Measurements from ENCODE around the gene NDC1. TPM values are rescaled to one million over a fixed set of nuclear protein-coding genes. Genes with fewer than 3 reads are reported as not detected.

Gene NDC1
- total and polyA plus RNA-seq, 11 donors = 1.6 to 9.4 (median 6.5) TPM

DNA sequence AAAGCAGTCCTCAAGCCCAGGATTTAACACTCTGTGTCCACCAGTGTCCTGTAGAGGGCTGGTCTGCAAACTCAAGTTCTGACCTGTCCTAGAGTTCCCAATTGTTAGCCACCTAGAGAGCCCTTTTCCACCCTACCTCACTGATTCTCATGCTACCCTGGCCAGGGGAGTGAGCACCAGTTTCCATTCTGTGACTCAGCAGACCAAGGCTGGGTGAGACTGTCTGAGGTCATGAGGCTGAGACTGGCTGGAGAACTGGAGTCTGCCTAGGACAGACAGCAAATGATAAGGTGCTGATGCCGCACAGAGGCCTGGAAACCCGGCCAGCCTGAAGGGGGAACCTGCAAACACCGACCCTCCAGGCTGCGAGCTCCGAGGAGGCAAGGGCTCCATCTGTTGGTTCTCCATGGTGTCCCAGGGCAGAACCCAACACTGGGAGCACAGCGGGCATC is 112.8 kb downstream of the NDC1 start:
- 28 to 35% (median 32%) methylated on average over 6 of the region's 6 CpGs for WGBS, 4 donors

DNA sequence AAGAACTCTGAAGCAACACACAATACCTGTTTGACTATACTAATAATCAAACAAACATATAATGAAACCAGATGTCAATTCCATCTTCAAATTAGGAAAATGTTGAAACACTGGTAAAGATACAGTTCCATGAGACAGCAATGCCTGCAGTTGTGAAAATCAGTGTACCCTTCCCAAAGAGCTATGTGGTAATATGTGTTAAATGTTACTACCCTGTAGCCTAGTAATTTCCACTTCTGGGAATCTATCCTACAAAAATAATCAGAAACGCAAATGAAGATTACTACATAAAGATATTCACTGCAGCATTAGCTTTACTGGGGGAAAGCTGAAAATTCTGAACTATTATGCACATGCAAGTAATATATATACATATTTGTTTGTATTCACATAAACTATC is 116.1 kb downstream of the NDC1 start:
- H3K4me3 ChIP-seq = no peak overlapping the region
- no peak for ATAC-seq

More for the DNA sequence above, 112.8 kb downstream of the NDC1 start:
- H3K36me3 ChIP-seq = no peaks in the 10 kb centered on the region
- intact Hi-C loops (cut with DNase I) = no loop called here
- no peaks in the 10 kb centered on the region for H3K4me1 ChIP-seq
- H3K4me3 ChIP-seq = no peak overlapping the region
- no peaks in the 10 kb centered on the region for H3K9me3 ChIP-seq
- H3K27ac ChIP-seq = no peak overlapping the region
- ATAC-seq = peak in 2 of 4 donors; percentile 24 to 26
- DNase-seq = no peak
- peaks cover 0 to 4% (median 0%) of the 10 kb centered on the region in 9 donors for H3K27me3 ChIP-seq
- TF ChIP-seq POLR2A (IDR thresholded peaks at IDR 0.05) = no peak
- TF ChIP-seq, protein P1, sequence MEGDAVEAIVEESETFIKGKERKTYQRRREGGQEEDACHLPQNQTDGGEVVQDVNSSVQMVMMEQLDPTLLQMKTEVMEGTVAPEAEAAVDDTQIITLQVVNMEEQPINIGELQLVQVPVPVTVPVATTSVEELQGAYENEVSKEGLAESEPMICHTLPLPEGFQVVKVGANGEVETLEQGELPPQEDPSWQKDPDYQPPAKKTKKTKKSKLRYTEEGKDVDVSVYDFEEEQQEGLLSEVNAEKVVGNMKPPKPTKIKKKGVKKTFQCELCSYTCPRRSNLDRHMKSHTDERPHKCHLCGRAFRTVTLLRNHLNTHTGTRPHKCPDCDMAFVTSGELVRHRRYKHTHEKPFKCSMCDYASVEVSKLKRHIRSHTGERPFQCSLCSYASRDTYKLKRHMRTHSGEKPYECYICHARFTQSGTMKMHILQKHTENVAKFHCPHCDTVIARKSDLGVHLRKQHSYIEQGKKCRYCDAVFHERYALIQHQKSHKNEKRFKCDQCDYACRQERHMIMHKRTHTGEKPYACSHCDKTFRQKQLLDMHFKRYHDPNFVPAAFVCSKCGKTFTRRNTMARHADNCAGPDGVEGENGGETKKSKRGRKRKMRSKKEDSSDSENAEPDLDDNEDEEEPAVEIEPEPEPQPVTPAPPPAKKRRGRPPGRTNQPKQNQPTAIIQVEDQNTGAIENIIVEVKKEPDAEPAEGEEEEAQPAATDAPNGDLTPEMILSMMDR (IDR thresholded peaks at IDR 0.05) = peak in 2 of 12 donors; percentile 18 to 22

GRCh38 chr1:53721088-53721487 is 117.0 kb downstream of the NDC1 start:
- Histone ChIP-seq H3K4me1 (no peaks in the 10 kb centered on the region), H3K9me3 (no peaks in the 10 kb centered on the region), H3K27me3 (peaks cover 0 to 25% (median 0%) of the 10 kb centered on the region in 9 donors), H3K36me3 (no peaks in the 10 kb centered on the region), H3K27ac (no peak overlapping the region), H3K4me3 (no peak overlapping the region)
- intact Hi-C loops (cut with DNase I) = no loop called here
- no peak for TF ChIP-seq POLR2A (IDR thresholded peaks at IDR 0.05)
- TF ChIP-seq, protein P1 (IDR thresholded peaks at IDR 0.05) = no peak
- no peak for DNase-seq
- WGBS, 4 donors = 74 to 82% (median 79%) methylated on average over 4 of the region's 4 CpGs
- ATAC-seq = no peak

More for the DNA sequence above, 116.1 kb downstream of the NDC1 start:
- Histone ChIP-seq H3K4me1 (no peaks in the 10 kb centered on the region), H3K27me3 (peaks cover 0 to 16% (median 0%) of the 10 kb centered on the region in 9 donors), H3K9me3 (no peaks in the 10 kb centered on the region), H3K27ac (no peak overlapping the region), H3K36me3 (no peaks in the 10 kb centered on the region)
- TF ChIP-seq, protein P1 (IDR thresholded peaks at IDR 0.05) = no peak
- no peak for TF ChIP-seq POLR2A (IDR thresholded peaks at IDR 0.05)
- 67 to 79% (median 76%) methylated on average over 1 of the region's 1 CpG for WGBS, 4 donors
- intact Hi-C loops (cut with DNase I) = no loop called here
- DNase-seq = no peak

DNA sequence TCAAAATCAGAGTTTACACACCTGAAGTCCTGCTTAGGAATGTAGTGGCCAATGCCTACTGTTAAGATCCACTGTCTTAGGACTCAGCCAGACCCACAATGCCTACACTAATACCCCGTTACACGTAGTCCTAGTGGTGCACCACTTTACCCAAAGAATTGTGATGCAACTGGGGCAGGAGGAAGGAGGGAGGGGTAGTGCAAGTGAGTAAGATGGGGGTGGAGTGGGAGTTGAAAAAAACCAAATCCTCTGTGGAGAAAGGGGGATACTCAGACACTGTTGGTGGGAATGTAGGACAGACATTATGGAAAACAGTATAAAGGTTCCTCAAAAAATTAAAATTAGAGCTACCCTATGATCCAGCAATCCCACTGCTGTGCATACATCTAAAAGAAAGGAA is 118.6 kb downstream of the NDC1 start:
- H3K27me3 ChIP-seq = peaks cover 0 to 38% (median 0%) of the 10 kb centered on the region in 9 donors
- DNase-seq (no peak), ATAC-seq (no peak)
- intact Hi-C loops (cut with DNase I) = no loop called here
- no peak for TF ChIP-seq POLR2A (IDR thresholded peaks at IDR 0.05)
- TF ChIP-seq, protein P1 (IDR thresholded peaks at IDR 0.05) = no peak
- no peak overlapping the region for H3K27ac ChIP-seq
- H3K4me1 ChIP-seq = no peaks in the 10 kb centered on the region
- no peak overlapping the region for H3K4me3 ChIP-seq
- no peaks in the 10 kb centered on the region for H3K9me3 ChIP-seq
- no peaks in the 10 kb centered on the region for H3K36me3 ChIP-seq
- 79 to 88% (median 86%) methylated on average over 2 of the region's 2 CpGs for WGBS, 4 donors

All from heart left ventricle (tissue), 16 donors.